Sigmoid colon (tissue), 4 donors: ENCODE data around the gene SNCB.

Experiments used
- POLR2A ChIP-seq, 2 donors: fragments of 450-650 bp; IDR thresholded peaks; one replicate each; pipeline ENCODE4 v1.6.1; 2016; ENCODE audit warnings: antibody characterized with exemption in 2 of 2, mild to moderate bottlenecking in 2 of 2, moderate library complexity in 2 of 2
- POLR2AphosphoS5 ChIP-seq, 4 donors: sonication (generic); formaldehyde crosslinking; IDR thresholded peaks; one replicate each; pipeline ENCODE4 v1.6.1; 2017; ENCODE audit warnings: antibody characterized with exemption in 4 of 4
- TF ChIP-seq, protein P1 (sequence below), 4 experiments: fragments of 450-650 bp in 3 of 4; fragments of 200-600 bp in 1 of 4; IDR thresholded peaks; one replicate each; pipeline ENCODE4 v1.5.1; 2016 to 2019; ENCODE audit warnings: antibody characterized with exemption in 4 of 4, mild to moderate bottlenecking in 3 of 4, moderate library complexity in 2 of 4

DNA sequence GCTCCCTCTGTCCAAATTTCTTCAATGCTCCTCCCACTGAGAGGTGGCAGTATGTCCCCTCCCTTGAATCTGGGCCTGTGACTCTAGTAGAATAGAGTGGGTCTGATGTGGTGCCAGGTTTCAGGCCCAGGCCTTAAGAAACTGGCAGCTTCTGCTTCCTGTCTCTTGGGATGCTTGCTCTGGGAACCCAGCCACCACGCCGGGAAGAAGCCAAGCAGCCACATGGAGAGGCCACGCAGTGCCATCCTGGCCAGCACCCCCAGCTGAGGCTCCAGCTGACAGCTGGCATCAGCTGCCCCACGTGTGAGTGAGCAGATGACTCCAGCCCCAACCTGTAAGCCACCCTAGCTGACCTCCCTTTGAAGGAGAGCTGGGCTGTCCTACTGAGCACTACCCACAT lies 9.6 kb upstream of the SNCB start:
- TF ChIP-seq POLR2A (IDR thresholded peaks at IDR 0.05) (no peak), POLR2AphosphoS5 (IDR thresholded peaks at IDR 0.05) (peak in 2 of 4 donors; percentile 26 to 34)
- TF ChIP-seq, protein P1, sequence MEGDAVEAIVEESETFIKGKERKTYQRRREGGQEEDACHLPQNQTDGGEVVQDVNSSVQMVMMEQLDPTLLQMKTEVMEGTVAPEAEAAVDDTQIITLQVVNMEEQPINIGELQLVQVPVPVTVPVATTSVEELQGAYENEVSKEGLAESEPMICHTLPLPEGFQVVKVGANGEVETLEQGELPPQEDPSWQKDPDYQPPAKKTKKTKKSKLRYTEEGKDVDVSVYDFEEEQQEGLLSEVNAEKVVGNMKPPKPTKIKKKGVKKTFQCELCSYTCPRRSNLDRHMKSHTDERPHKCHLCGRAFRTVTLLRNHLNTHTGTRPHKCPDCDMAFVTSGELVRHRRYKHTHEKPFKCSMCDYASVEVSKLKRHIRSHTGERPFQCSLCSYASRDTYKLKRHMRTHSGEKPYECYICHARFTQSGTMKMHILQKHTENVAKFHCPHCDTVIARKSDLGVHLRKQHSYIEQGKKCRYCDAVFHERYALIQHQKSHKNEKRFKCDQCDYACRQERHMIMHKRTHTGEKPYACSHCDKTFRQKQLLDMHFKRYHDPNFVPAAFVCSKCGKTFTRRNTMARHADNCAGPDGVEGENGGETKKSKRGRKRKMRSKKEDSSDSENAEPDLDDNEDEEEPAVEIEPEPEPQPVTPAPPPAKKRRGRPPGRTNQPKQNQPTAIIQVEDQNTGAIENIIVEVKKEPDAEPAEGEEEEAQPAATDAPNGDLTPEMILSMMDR (IDR thresholded peaks at IDR 0.05), result no peak
